Ovary (tissue), 9 donors: ENCODE data around the gene NGDN. TPM values are rescaled to one million over a fixed set of nuclear protein-coding genes. Genes with fewer than 3 reads are reported as not detected.
A peak's percentile ranks its signal among the peaks of the same experiment; 100 is the strongest.

Experiments
- DNase-seq, 5 donors: peaks; one replicate each; pipeline ENCODE4 v3.0.0-alpha.2; 2019 to 2020
- H3K27ac ChIP-seq, 2 donors: fragments of 200-600 bp; one replicate each; pipeline versions ENCODE4 v1.5.1 to v1.8.0; 2019 to 2022
- H3K27me3 ChIP-seq: fragments of 200-600 bp; one replicate; pipeline ENCODE4 v1.8.0; 2022
- H3K36me3 ChIP-seq: fragments of 200-600 bp; sonication (generic); one replicate; pipeline ENCODE4 v1.5.1; 2019
- H3K4me1 ChIP-seq: one replicate; pipeline ENCODE4 v1.8.1; 2013; ENCODE audit warnings: mild to moderate bottlenecking, moderate library complexity; ENCODE audit not compliant: insufficient read depth
- H3K4me3 ChIP-seq: fragments of 200-600 bp; sonication (generic); one replicate; pipeline ENCODE4 v1.5.1; 2017
- H3K9me3 ChIP-seq, 2 donors: fragments of 200-600 bp in 1 of 2; sonication (generic) in 1 of 2; one replicate each; pipeline versions ENCODE4 v1.5.1 to v1.8.1; 2013 to 2019; ENCODE audit warnings: mild to moderate bottlenecking in 1 of 2, moderate library complexity in 1 of 2
- EP300 ChIP-seq: sonication (generic); formaldehyde crosslinking; IDR thresholded peaks from one replicate; pipeline ENCODE4 v1.6.1; 2017; ENCODE audit warnings: antibody characterized with exemption
- POLR2A ChIP-seq: fragments of 450-650 bp; IDR thresholded peaks from one replicate; pipeline ENCODE4 v1.6.1; 2017; ENCODE audit warnings: antibody characterized with exemption, mild to moderate bottlenecking, moderate library complexity
- WGBS, 3 donors: extraction: QIAGEN DNeasy Blood & Tissue Kit in 1 of 3; methylation state at CpG; one replicate each; pipeline versions ENCODE4 v1.1.5 to v1.1.7; 2013 to 2017; 5-methylcytosine and 5-hydroxymethylcytosine counted together
- intact Hi-C, 4 donors: fragments of 100-400 bp; cut with DNase I; formaldehyde crosslinking; loops; one replicate each; pipeline versions ENCODE4 v1.11.0 to v1.15.1; 2022 to 2023
- polyA plus RNA-seq, 2 donors: library from polyadenylated mRNA; stranded (reverse); fragments of 200-250 nt in 1 of 2; fragments of 350-450 nt in 1 of 2; fragmentation: Illumina TruSeq in 1 of 2; extraction: RNeasy Lipid Tissue Mini Kit (QIAGEN cat#74804) in 1 of 2; gene quantifications; one replicate each; pipeline ENCODE4 v1.2.3, GENCODE V29; 2013 to 2014
- total RNA-seq, 7 donors: library from RNA; depleted of rRNA in 2 of 7; stranded (reverse); fragments of >200 nt in 2 of 7; fragmentation: NEBNext Ultra II Directional in 3 of 7; extraction: Animal tissue kit (Norgen Biotek cat#: 25700) in 3 of 7; gene quantifications; one replicate each; pipeline versions ENCODE4 v1.1.0 to v1.2.4, GENCODE V29; 2016 to 2023
- TF ChIP-seq, protein P1 (sequence below), 3 donors: fragments of 450-650 bp in 2 of 3; fragments of 200-600 bp in 1 of 3; IDR thresholded peaks; one replicate each; pipeline versions ENCODE4 v1.5.1 to v1.8.0; 2016 to 2022; ENCODE audit warnings: antibody characterized with exemption in 3 of 3, mild to moderate bottlenecking in 1 of 3
- donor health status: DM: no; HTN: no; CAD: no; lungs with moderate emphysema.
- donor health status: DM: no; HTN: no; CAD: no.
- donor health status: Bipolar disorder and iron deficiency.
- donor health status: DM: yes; HTN: yes; CAD: no.
- donor health status: DM: no; HTN: no; CAD: no.
- donor health status: DM: yes; HTN: yes; CAD: no.

Gene NGDN
- total and polyA plus RNA-seq, 9 donors = 32.9 to 57.5 (median 39.4) TPM

DNA sequence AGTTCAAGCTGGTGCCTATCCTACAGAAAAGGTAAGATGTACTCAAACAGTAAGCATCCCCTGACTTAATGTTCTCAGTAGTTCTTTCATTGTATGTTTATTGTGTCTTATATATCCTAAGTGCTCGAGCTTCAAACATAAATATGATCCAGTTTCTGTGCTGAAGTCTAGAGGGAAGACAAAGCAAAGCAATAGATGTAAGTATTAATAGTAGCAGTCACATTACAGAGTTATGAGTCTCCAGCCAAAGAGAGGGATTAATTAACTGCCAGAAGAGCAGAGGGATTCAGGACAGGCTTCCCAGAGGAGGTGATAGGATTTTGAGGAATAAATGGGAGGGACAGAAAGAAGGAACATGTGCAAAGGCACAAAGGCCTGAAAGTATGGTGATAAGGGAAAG, 1.4 kb downstream of the NGDN start:
- WGBS, 3 donors = 80 to 90% (median 85%) methylated on average over 1 of the region's 1 CpG
- H3K9me3 ChIP-seq = no peaks in the 10 kb centered on the region
- DNase-seq = no peak
- H3K27me3 ChIP-seq = no peaks in the 10 kb centered on the region
- H3K36me3 ChIP-seq = no peaks in the 10 kb centered on the region
- no peak overlapping the region for H3K4me3 ChIP-seq
- H3K27ac ChIP-seq = no peak overlapping the region
- no peaks in the 10 kb centered on the region for H3K4me1 ChIP-seq
- TF ChIP-seq, protein P1, sequence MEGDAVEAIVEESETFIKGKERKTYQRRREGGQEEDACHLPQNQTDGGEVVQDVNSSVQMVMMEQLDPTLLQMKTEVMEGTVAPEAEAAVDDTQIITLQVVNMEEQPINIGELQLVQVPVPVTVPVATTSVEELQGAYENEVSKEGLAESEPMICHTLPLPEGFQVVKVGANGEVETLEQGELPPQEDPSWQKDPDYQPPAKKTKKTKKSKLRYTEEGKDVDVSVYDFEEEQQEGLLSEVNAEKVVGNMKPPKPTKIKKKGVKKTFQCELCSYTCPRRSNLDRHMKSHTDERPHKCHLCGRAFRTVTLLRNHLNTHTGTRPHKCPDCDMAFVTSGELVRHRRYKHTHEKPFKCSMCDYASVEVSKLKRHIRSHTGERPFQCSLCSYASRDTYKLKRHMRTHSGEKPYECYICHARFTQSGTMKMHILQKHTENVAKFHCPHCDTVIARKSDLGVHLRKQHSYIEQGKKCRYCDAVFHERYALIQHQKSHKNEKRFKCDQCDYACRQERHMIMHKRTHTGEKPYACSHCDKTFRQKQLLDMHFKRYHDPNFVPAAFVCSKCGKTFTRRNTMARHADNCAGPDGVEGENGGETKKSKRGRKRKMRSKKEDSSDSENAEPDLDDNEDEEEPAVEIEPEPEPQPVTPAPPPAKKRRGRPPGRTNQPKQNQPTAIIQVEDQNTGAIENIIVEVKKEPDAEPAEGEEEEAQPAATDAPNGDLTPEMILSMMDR (IDR thresholded peaks at IDR 0.05) = no peak
- TF ChIP-seq EP300 (no peak), POLR2A (no peak)
- intact Hi-C loops = loop anchor here in 1 of 4 donors (10.0 kb wide), 1 partner anchor 146 kb away; the partner anchor contains the start of gene PABPN1

GRCh38 chr14:23478109-23478759, 8.7 kb downstream of the NGDN start:
- DNase-seq = peak; percentile 41 to 65 (median 62)
- H3K27ac ChIP-seq = no peak overlapping the region
- no peaks in the 10 kb centered on the region for H3K36me3 ChIP-seq
- intact Hi-C loops = loop anchor here in 3 of 4 donors (2.0 to 10.0 kb wide), 5 partner anchors 69 to 153 kb away; partner anchors contain the start of gene PABPN1 (in 1 of the 3)
- 15 to 23% (median 16%) methylated on average over 5 of the region's 5 CpGs for WGBS, 3 donors
- TF ChIP-seq EP300 (no peak), POLR2A (no peak)
- TF ChIP-seq, protein P1 (IDR thresholded peaks at IDR 0.05) = peak; percentile 40 to 87 (median 64)
- H3K4me3 ChIP-seq = no peak overlapping the region
- no peaks in the 10 kb centered on the region for H3K9me3 ChIP-seq
- H3K4me1 ChIP-seq = no peaks in the 10 kb centered on the region
- H3K27me3 ChIP-seq = no peaks in the 10 kb centered on the region

- 51 to 59% (median 55%) methylated on average over 3 of the region's 3 CpGs for WGBS, 3 donors
- Histone ChIP-seq H3K4me3 (no peak overlapping the region), H3K4me1 (no peaks in the 10 kb centered on the region), H3K27me3 (no peaks in the 10 kb centered on the region), H3K9me3 (no peaks in the 10 kb centered on the region), H3K36me3 (no peaks in the 10 kb centered on the region), H3K27ac (no peak overlapping the region)
- intact Hi-C loops = loop anchor here in 3 of 4 donors (5.0 to 10.0 kb wide), 4 partner anchors 53 to 463 kb away; no protein-coding TSS in a partner anchor
- no peak for DNase-seq
- TF ChIP-seq POLR2A (no peak), EP300 (no peak)
- TF ChIP-seq, protein P1 (IDR thresholded peaks at IDR 0.05) = no peak
Measured at GRCh38 chr14:23481362-23481970, 12.0 kb downstream of the NGDN start.

DNA sequence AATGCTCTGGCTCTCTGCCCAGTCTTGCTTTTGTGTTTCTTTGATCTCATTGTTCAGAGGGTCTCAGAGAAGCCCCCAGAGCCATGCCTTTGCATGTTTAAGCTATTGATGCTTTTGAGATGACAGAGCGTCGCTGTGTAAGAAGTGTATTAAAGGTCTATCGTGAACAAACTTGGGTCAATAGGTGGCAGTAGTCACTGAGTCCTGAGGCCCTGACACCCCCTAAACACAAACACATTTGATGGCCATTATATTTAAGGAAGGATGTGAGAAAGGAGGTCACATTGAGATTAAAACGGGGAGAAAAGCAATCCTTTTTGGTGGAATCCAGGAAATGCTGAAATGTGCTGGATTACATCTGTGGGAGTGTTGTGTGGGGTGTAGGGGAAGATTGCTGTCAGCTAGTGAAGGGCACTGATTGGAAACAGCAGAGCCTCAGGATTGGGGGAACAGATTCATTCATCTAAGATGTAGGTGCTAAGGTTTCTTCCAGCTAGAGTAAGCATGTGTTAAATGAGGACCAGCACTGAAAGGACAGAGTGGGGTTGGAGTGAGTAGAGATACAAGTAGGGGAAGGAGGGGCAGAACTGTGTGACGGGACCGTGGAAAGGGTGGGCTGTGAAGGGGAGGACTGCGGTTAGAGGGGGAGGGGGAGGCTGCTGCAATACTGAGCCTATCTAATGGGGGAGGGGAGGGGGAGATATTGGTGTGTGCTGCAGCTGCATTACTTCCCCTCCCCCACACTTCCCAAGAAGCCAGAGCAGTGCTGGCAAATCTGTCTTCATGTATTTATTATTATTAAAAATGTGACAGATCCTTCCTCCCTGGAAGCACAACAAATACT, 12.7 kb downstream of the NGDN start:
- intact Hi-C loops = loop anchor here in 3 of 4 donors (5.0 to 10.0 kb wide), 4 partner anchors 53 to 463 kb away; no protein-coding TSS in a partner anchor
- Histone ChIP-seq H3K36me3 (no peaks in the 10 kb centered on the region), H3K4me3 (no peak overlapping the region), H3K9me3 (no peaks in the 10 kb centered on the region), H3K4me1 (no peaks in the 10 kb centered on the region), H3K27ac (no peak overlapping the region), H3K27me3 (no peaks in the 10 kb centered on the region)
- TF ChIP-seq POLR2A = no peak
- TF ChIP-seq, protein P1 (IDR thresholded peaks at IDR 0.05) = no peak
- TF ChIP-seq EP300 = no peak
- no peak for DNase-seq
- WGBS, 3 donors = 34 to 45% (median 40%) methylated on average over 7 of the region's 7 CpGs
